HepG2 (cell line): ENCODE measurements around the gene PLXNB2. TPM values are rescaled to one million over a fixed set of nuclear protein-coding genes. Genes with fewer than 3 reads are reported as not detected.

Experiments used
- EEA1 ChIP-seq: sonication (generic); formaldehyde crosslinking; IDR thresholded peaks from 2 replicates; pipeline ENCODE4 v1.5.1; 2020; ENCODE audit warnings: mild to moderate bottlenecking, missing genetic modification reagents, borderline replicate concordance
- HNRNPUL1 ChIP-seq: fragments of 200-400 bp; formaldehyde crosslinking; IDR thresholded peaks from 2 replicates; pipeline ENCODE4 v1.6.1; 2017; ENCODE audit warnings: low read depth, mild to moderate bottlenecking, low read length, moderate library complexity
- MBD4 ChIP-seq: IDR thresholded peaks from 2 replicates; pipeline ENCODE4 v1.6.1; 2012; ENCODE audit warnings: low read length, inconsistent platforms, borderline replicate concordance
- MED8 ChIP-seq: sonication (generic); formaldehyde crosslinking; IDR thresholded peaks from 2 replicates; pipeline ENCODE4 v1.8.1; 2023; ENCODE audit warnings: mild to moderate bottlenecking, missing genetic modification reagents; ENCODE audit not compliant: insufficient replicate concordance
- MEIS1 ChIP-seq: sonication (generic); formaldehyde crosslinking; IDR thresholded peaks from 2 replicates; pipeline ENCODE4 v1.9.0; 2021; ENCODE audit warnings: mild to moderate bottlenecking, missing genetic modification reagents, moderate library complexity, borderline replicate concordance
- MXI1 ChIP-seq: IDR thresholded peaks from 3 replicates; pipeline ENCODE4 v1.6.1; 2012; ENCODE audit warnings: low read depth, low read length, inconsistent platforms, borderline replicate concordance
- NFYC ChIP-seq: IDR thresholded peaks from 2 replicates; pipeline ENCODE4 v1.6.1; 2016; ENCODE audit warnings: missing genetic modification reagents, missing compliant biosample characterization
- POLR2AphosphoS5 ChIP-seq: IDR thresholded peaks from 2 replicates; pipeline ENCODE4 v1.6.1; 2012; ENCODE audit warnings: low read depth, low read length
- POLR2G ChIP-seq: fragments of 200-400 bp; formaldehyde crosslinking; IDR thresholded peaks from 2 replicates; pipeline ENCODE4 v1.6.1; 2018; ENCODE audit warnings: mild to moderate bottlenecking, low read depth, low read length, moderate library complexity
- RNF2 ChIP-seq: fragments of 450-650 bp; conservative IDR thresholded peaks from 2 replicates; pipeline ENCODE4 v1.6.1; 2016; ENCODE audit warnings: low read depth
- SMC3 ChIP-seq: IDR thresholded peaks from 2 replicates; pipeline ENCODE4 v1.6.1; 2011; ENCODE audit warnings: low read length, improper control_type of control experiment
- SRSF4 ChIP-seq: fragments of 200-400 bp; formaldehyde crosslinking; IDR thresholded peaks from one replicate; pipeline ENCODE4 v1.6.1; 2018; ENCODE audit warnings: mild to moderate bottlenecking, low read depth, low read length, moderate library complexity; ENCODE audit not compliant: poor library complexity, severe bottlenecking
- ZBTB34 ChIP-seq: sonication (generic); formaldehyde crosslinking; IDR thresholded peaks from 2 replicates; pipeline ENCODE4 v1.8.0; 2022; ENCODE audit warnings: mild to moderate bottlenecking, missing genetic modification reagents
- ZBTB38 ChIP-seq: sonication (generic); formaldehyde crosslinking; IDR thresholded peaks from 2 replicates; pipeline ENCODE4 v1.5.1; 2020; ENCODE audit warnings: mild to moderate bottlenecking, missing genetic modification reagents
- ZBTB43 ChIP-seq: sonication (generic); formaldehyde crosslinking; conservative IDR thresholded peaks from 2 replicates; pipeline ENCODE4 v1.4.0; 2020; ENCODE audit warnings: missing genetic modification reagents
- ZNF101 ChIP-seq: sonication (generic); formaldehyde crosslinking; IDR thresholded peaks from 2 replicates; pipeline ENCODE4 v1.4.0; 2020; ENCODE audit warnings: mild to moderate bottlenecking, low read depth, missing genetic modification reagents, borderline replicate concordance
- ZNF263 ChIP-seq: sonication (generic); formaldehyde crosslinking; IDR thresholded peaks from 2 replicates; pipeline ENCODE4 v1.4.0; 2020; ENCODE audit warnings: missing genetic modification reagents
- ZNF317 ChIP-seq: sonication (generic); formaldehyde crosslinking; IDR thresholded peaks from 2 replicates; pipeline ENCODE4 v1.5.0; 2020; ENCODE audit warnings: mild to moderate bottlenecking, missing genetic modification reagents
- ZNF512B ChIP-seq: sonication (generic); formaldehyde crosslinking; IDR thresholded peaks from 2 replicates; pipeline ENCODE4 v1.5.1; 2020; ENCODE audit warnings: missing genetic modification reagents, mild to moderate bottlenecking, borderline replicate concordance
- ZNF580 ChIP-seq: IDR thresholded peaks from 2 replicates; pipeline ENCODE4 v1.6.1; 2016; ENCODE audit warnings: low read depth, borderline replicate concordance
- ZNF629 ChIP-seq: sonication (generic); formaldehyde crosslinking; conservative IDR thresholded peaks from 2 replicates; pipeline ENCODE4 v1.5.0; 2020; ENCODE audit warnings: missing genetic modification reagents
- ZNF773 ChIP-seq: sonication (generic); formaldehyde crosslinking; IDR thresholded peaks from 2 replicates; pipeline ENCODE4 v1.4.0; 2020; ENCODE audit warnings: missing genetic modification reagents, borderline replicate concordance
- ZNF841 ChIP-seq: sonication (generic); formaldehyde crosslinking; IDR thresholded peaks from 2 replicates; pipeline ENCODE4 v1.8.1; 2023; ENCODE audit warnings: missing genetic modification reagents, borderline replicate concordance
- polyA plus RNA-seq, 8 experiments: library from polyadenylated mRNA; depleted of rRNA in 3 of 8; stranded (reverse) in 7 of 8; unstranded in 1 of 8; fragments of >200 nt; fragmentation: Illumina TruSeq in 4 of 8; extraction: Trizol in 4 of 8; gene quantifications; 2 replicates each; pipeline versions ENCODE4 v1.2.1 to v1.2.3, GENCODE V29; 2011 to 2016; ENCODE audit warnings: low read depth in 4 of 8, missing spikeins in 1 of 8, mixed read lengths in 1 of 8; ENCODE audit not compliant: insufficient read depth in 1 of 8
- total RNA-seq, 5 experiments: library from RNA; depleted of rRNA; stranded (reverse); fragments of >200 nt; fragmentation: Illumina TruSeq; extraction: Trizol; gene quantifications; 2 replicates each; pipeline ENCODE4 v1.2.3, GENCODE V29; 2016; ENCODE audit warnings: low read depth in 1 of 5

PLXNB2 gene
- total and polyA plus RNA-seq, 2 of the 13 experiments (the other 11 are each of a cell fraction or from before 2014, with no cell fraction given), result 32.6 to 68.9 TPM

- no peak for TF ChIP-seq ZNF101
- no peak for TF ChIP-seq SRSF4
- no peak for TF ChIP-seq HNRNPUL1
- TF ChIP-seq POLR2G, result peak; percentile 44; the same call in 1 of the 2 replicates
- no peak for TF ChIP-seq NFYC (CRISPR knock-in tag)
- no peak for TF ChIP-seq EEA1 (CRISPR knock-in tag)
- TF ChIP-seq ZNF512B, result no peak
- TF ChIP-seq MXI1, result peak; percentile 22; the same call in 1 of the 3 replicates
- TF ChIP-seq MEIS1 (CRISPR knock-in tag), result 0 out of 2 replicates have a peak, but pooled peaks have one; percentile 40
- TF ChIP-seq ZNF317 (CRISPR knock-in tag), result peak; percentile 15; the same call in 1 of the 2 replicates
- peak; percentile 6; the same call in 1 of the 2 replicates for TF ChIP-seq ZBTB38 (CRISPR knock-in tag)
- peak; percentile 51 for TF ChIP-seq POLR2AphosphoS5
- TF ChIP-seq ZBTB43 (CRISPR knock-in tag), result no peak
- TF ChIP-seq ZNF773 (CRISPR knock-in tag), result peak; percentile 71; the same call in 1 of the 2 replicates
- TF ChIP-seq ZNF580, result no peak
- no peak for TF ChIP-seq MBD4
- TF ChIP-seq ZNF629, result no peak
- no peak for TF ChIP-seq ZBTB34 (CRISPR knock-in tag)
- TF ChIP-seq SMC3, result no peak
- no peak for TF ChIP-seq ZNF841 (CRISPR knock-in tag)
- TF ChIP-seq ZNF263, result no peak
- TF ChIP-seq MED8 (CRISPR knock-in tag), result no peak
- TF ChIP-seq RNF2, result no peak
Observed at GRCh38 chr22:50342651-50343540, 35.5 kb upstream of the PLXNB2 start, which contains the start of gene PPP6R2 (continued).
